K562 (cell line): ENCODE results near the gene DOLK.

Source experiments
- CHD2 ChIP-seq: IDR thresholded peaks from 2 replicates; pipeline ENCODE4 v1.6.1; 2011; ENCODE audit warnings: low read depth, low read length
- EP300 ChIP-seq: IDR thresholded peaks from 2 replicates; pipeline ENCODE4 v1.6.1; 2012; ENCODE audit warnings: low read length, improper control_type of control experiment
- ZNF311 ChIP-seq: fragments of 250-450 bp; sonication (Bioruptor Pico); IDR thresholded peaks from 2 replicates; pipeline ENCODE4 v1.4.0; 2020; ENCODE audit warnings: mild to moderate bottlenecking, moderate library complexity

GRCh38 chr9:128916745-128917144 is 30.7 kb downstream of the DOLK start:
- TF ChIP-seq EP300 = no peak
- no peak for TF ChIP-seq CHD2
- TF ChIP-seq ZNF311 (CRISPR knock-in tag) = no peak
